Gastroesophageal sphincter (tissue), 4 donors: ENCODE measurements around the gene LPIN1. TPM values are rescaled to one million over a fixed set of nuclear protein-coding genes. Genes with fewer than 3 reads are reported as not detected.
A peak's percentile ranks its signal among the peaks of the same experiment; 100 is the strongest.
"Not testable (repeated sequence)": the region's sequence is repeated elsewhere in the genome, so short reads cannot be mapped to it uniquely, and the experiment has no call there.

ENCODE experiments used
- ATAC-seq: fragments of 150-250 bp; one replicate; pipeline ENCODE4 v1.9.1; 2016; ENCODE audit warnings: mild to moderate bottlenecking, moderate library complexity
- H3K27ac ChIP-seq, 4 donors: fragments of 200-600 bp; sonication (generic) in 3 of 4; 1 replicate in 3 of 4; 2 replicates in 1 of 4; pipeline ENCODE4 v1.5.1; 2016 to 2019
- H3K27me3 ChIP-seq: fragments of 200-600 bp; sonication (generic); one replicate; pipeline ENCODE4 v1.5.1; 2019
- H3K36me3 ChIP-seq, 2 donors: fragments of 200-600 bp; sonication (generic); one replicate each; pipeline ENCODE4 v1.5.1; 2019; ENCODE audit warnings: control low read depth in 1 of 2
- H3K4me1 ChIP-seq, 3 donors: fragments of 200-600 bp; sonication (generic); 1 replicate in 2 of 3; 2 replicates in 1 of 3; pipeline ENCODE4 v1.5.1; 2016 to 2019; ENCODE audit warnings: control low read depth in 2 of 3
- H3K4me3 ChIP-seq, 2 donors: fragments of 200-600 bp; sonication (generic); one replicate each; pipeline ENCODE4 v1.5.1; 2019; ENCODE audit warnings: mild to moderate bottlenecking in 1 of 2, moderate library complexity in 1 of 2
- H3K9me3 ChIP-seq, 3 donors: fragments of 200-600 bp; sonication (generic); one replicate each; pipeline ENCODE4 v1.5.1; 2017 to 2019; ENCODE audit warnings: control low read depth in 2 of 3
- EP300 ChIP-seq: sonication (generic); formaldehyde crosslinking; IDR thresholded peaks from one replicate; pipeline ENCODE4 v1.6.1; 2017; ENCODE audit warnings: antibody characterized with exemption, mild to moderate bottlenecking
- POLR2A ChIP-seq, 2 donors: fragments of 450-650 bp; IDR thresholded peaks; one replicate each; pipeline ENCODE4 v1.6.1; 2017; ENCODE audit warnings: antibody characterized with exemption in 2 of 2, mild to moderate bottlenecking in 2 of 2, moderate library complexity in 1 of 2
- POLR2AphosphoS5 ChIP-seq: sonication (generic); formaldehyde crosslinking; IDR thresholded peaks from one replicate; pipeline ENCODE4 v1.6.1; 2017; ENCODE audit warnings: antibody characterized with exemption
- WGBS, 2 donors: methylation state at CpG; one replicate each; pipeline ENCODE4 v1.1.5; 2018; ENCODE audit warnings: low coverage in 1 of 2; 5-methylcytosine and 5-hydroxymethylcytosine counted together
- total RNA-seq, 4 donors: library from RNA; depleted of rRNA; stranded (reverse); fragments of >200 nt; gene quantifications; one replicate each; pipeline ENCODE4 v1.1.0, GENCODE V29; 2016
- TF ChIP-seq, protein P1 (sequence below), 4 experiments: fragments of 200-600 bp in 2 of 4; fragments of 450-650 bp in 2 of 4; sonication (generic) in 1 of 4; IDR thresholded peaks; one replicate each; pipeline ENCODE4 v1.5.1; 2017 to 2019; ENCODE audit warnings: antibody characterized with exemption in 4 of 4, mild to moderate bottlenecking in 2 of 4, moderate library complexity in 2 of 4

The LPIN1 gene
- total RNA-seq, 4 donors from 2014 or later, result 47.3 to 70.1 (median 50.0) TPM

DNA sequence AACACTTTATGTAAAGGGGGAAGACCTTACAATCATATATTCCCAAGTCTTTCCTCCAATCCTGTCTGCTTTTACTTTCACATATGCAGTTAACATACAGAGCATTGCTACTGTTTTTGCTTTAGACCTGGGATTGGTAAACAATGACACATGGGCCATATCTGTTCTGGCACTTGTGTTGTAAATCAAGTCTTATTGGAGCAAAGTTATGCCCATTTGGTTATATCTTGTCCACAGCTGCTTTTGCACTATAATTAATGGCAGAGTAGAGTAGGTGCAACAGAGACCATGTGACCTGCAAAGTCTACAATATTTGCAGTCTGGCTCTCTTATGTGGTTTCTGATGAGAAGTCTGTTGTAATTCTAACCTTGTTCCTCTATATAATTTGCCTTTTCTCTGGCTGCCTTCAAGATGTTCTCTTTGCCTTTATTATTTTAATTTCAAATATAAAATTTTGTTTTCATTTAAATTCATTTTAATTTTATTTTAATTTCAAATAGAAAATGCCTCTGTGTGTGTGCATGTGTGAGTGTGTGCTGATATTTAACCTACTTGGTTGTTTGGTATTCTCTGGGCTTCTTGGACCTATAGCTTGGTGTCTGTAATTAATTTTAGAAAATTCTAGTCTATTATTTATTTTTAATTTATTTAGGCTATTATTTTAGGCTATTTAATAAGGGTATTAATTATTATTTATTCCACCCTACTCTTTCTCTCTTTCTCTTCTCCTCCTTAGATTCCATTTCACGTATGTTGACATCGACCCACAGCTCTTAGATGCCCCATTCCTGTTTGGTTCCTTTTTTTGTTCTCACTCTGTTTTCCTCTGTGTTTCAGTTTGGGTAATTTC is 16.8 kb upstream of the LPIN1 start:
- 84 to 96% methylated on average over 2 of the region's 2 CpGs for WGBS, 2 donors

GRCh38 chr2:11731214-11731984 is 15.0 kb upstream of the LPIN1 start:
- not testable (repeated sequence) for ATAC-seq, H3K9me3 ChIP-seq, H3K27me3 ChIP-seq, H3K36me3 ChIP-seq, H3K4me3 ChIP-seq, H3K27ac ChIP-seq, H3K4me1 ChIP-seq
- 65 to 84% methylated on average over 2 to 3 of the region's 4 CpGs for WGBS, 2 donors

More for the DNA sequence above, 16.8 kb upstream of the LPIN1 start:
- Histone ChIP-seq H3K27me3 (peaks cover 3% of the 10 kb centered on the region), H3K36me3 (no peaks in the 10 kb centered on the region), H3K4me1 (no peaks in the 10 kb centered on the region), H3K9me3 (no peaks in the 10 kb centered on the region), H3K27ac (no peak overlapping the region), H3K4me3 (no peak overlapping the region)
- no peak for TF ChIP-seq EP300
- no peak for TF ChIP-seq POLR2AphosphoS5
- TF ChIP-seq POLR2A (IDR thresholded peaks at IDR 0.05), result no peak
- TF ChIP-seq, protein P1, sequence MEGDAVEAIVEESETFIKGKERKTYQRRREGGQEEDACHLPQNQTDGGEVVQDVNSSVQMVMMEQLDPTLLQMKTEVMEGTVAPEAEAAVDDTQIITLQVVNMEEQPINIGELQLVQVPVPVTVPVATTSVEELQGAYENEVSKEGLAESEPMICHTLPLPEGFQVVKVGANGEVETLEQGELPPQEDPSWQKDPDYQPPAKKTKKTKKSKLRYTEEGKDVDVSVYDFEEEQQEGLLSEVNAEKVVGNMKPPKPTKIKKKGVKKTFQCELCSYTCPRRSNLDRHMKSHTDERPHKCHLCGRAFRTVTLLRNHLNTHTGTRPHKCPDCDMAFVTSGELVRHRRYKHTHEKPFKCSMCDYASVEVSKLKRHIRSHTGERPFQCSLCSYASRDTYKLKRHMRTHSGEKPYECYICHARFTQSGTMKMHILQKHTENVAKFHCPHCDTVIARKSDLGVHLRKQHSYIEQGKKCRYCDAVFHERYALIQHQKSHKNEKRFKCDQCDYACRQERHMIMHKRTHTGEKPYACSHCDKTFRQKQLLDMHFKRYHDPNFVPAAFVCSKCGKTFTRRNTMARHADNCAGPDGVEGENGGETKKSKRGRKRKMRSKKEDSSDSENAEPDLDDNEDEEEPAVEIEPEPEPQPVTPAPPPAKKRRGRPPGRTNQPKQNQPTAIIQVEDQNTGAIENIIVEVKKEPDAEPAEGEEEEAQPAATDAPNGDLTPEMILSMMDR (IDR thresholded peaks at IDR 0.05), result no peak
- no peak for ATAC-seq

- peaks cover 3% of the 10 kb centered on the region for H3K27me3 ChIP-seq
- TF ChIP-seq POLR2AphosphoS5 (no peak), EP300 (no peak), POLR2A (IDR thresholded peaks at IDR 0.05) (no peak)
- TF ChIP-seq, protein P1 (IDR thresholded peaks at IDR 0.05), result no peak
- no peaks in the 10 kb centered on the region for H3K36me3 ChIP-seq
- H3K4me3 ChIP-seq, result no peak overlapping the region
- no peaks in the 10 kb centered on the region for H3K9me3 ChIP-seq
- H3K27ac ChIP-seq, result no peak overlapping the region
- ATAC-seq, result no peak
- no peaks in the 10 kb centered on the region for H3K4me1 ChIP-seq
- WGBS, 2 donors, result 69 to 94% methylated on average over 2 of the region's 2 CpGs
These were observed 13.8 kb upstream of the LPIN1 start for GRCh38 chr2:11732587-11732986.

- ATAC-seq, H3K9me3 ChIP-seq, H3K36me3 ChIP-seq, H3K27me3 ChIP-seq, H3K4me3 ChIP-seq: not testable (repeated sequence)
- Histone ChIP-seq H3K4me1 (peaks cover 0 to 16% (median 0%) of the 10 kb centered on the region in 3 donors), H3K27ac (peak overlapping the region in 1 of 4 donors; percentile 15)
- 94 to 100% methylated on average over 2 of the region's 2 CpGs for WGBS, 2 donors
These were observed 8.6 kb upstream of the LPIN1 start for GRCh38 chr2:11737852-11738251.

GRCh38 chr2:11738589-11739436 is 7.6 kb upstream of the LPIN1 start:
- 29 to 52% methylated on average over 2 to 3 of the region's 8 CpGs for WGBS, 2 donors
- no peaks in the 10 kb centered on the region for H3K9me3 ChIP-seq
- H3K4me3 ChIP-seq, result no peak overlapping the region
- TF ChIP-seq EP300 (no peak), POLR2A (IDR thresholded peaks at IDR 0.05) (no peak), POLR2AphosphoS5 (peak; percentile 81)
- TF ChIP-seq, protein P1 (IDR thresholded peaks at IDR 0.05), result peak in 3 of 4 experiments; percentile 40 to 62 (median 49)
- no peaks in the 10 kb centered on the region for H3K27me3 ChIP-seq
- H3K27ac ChIP-seq, result peak overlapping the region in 3 of 4 donors; percentile 5 to 49 (median 15)
- H3K36me3 ChIP-seq, result no peaks in the 10 kb centered on the region
- peak; percentile 92 for ATAC-seq
- peaks cover 0 to 23% (median 4%) of the 10 kb centered on the region in 3 donors for H3K4me1 ChIP-seq
